A673 (cell line): ENCODE data around the gene ATG7. TPM values are rescaled to one million over a fixed set of nuclear protein-coding genes. Genes with fewer than 3 reads are reported as not detected.

Experiments used
- BruUV-seq: library from RNA; stranded (reverse); fragments of 400-500 nt; replicated peaks from 2 replicates; lab custom pipeline; 2021; lab: Mats Ljungman, UMichigan
- CTCF ChIA-PET: fragments of 300-600 bp; sonication (Branson Sonifier 250); formaldehyde crosslinking; loops from one replicate; lab custom pipeline; 2022; ENCODE audit warnings: antibody characterized with exemption; lab: Charles Lee
- POLR2A ChIA-PET: fragments of 300-600 bp; sonication (Branson Sonifier 250); formaldehyde crosslinking; loops from one replicate; lab custom pipeline; 2022; ENCODE audit warnings: antibody characterized with exemption; ENCODE audit not compliant: low non-redundant PET; lab: Charles Lee
- DNase-seq: peaks from one replicate; pipeline ENCODE4 v3.0.0-alpha.2; 2015; ENCODE audit warnings: low spot score
- H3K27ac ChIP-seq: fragments of 200-600 bp; sonication (generic); 2 replicates; pipeline ENCODE4 v1.5.1; 2016; ENCODE audit warnings: mixed run types, low read depth, mild to moderate bottlenecking, mixed read lengths, antibody characterized with exemption, low read length; ENCODE audit not compliant: poor library complexity, severe bottlenecking
- H3K27me3 ChIP-seq: fragments of 200-600 bp; sonication (generic); replicated peaks from 2 replicates; pipeline ENCODE4 v1.6.1; 2017; ENCODE audit warnings: mixed run types, low read depth, mild to moderate bottlenecking, mixed read lengths, antibody characterized with exemption, low read length; ENCODE audit not compliant: insufficient read depth, poor library complexity
- H3K36me3 ChIP-seq: fragments of 200-600 bp; sonication (generic); 2 replicates; pipeline ENCODE4 v1.6.1; 2016; ENCODE audit warnings: mixed run types, mild to moderate bottlenecking, mixed read lengths, antibody characterized with exemption, low read length; ENCODE audit not compliant: insufficient read depth, poor library complexity, severe bottlenecking
- H3K4me1 ChIP-seq: fragments of 200-600 bp; sonication (generic); 2 replicates; pipeline ENCODE4 v1.6.1; 2017; ENCODE audit warnings: mixed run types, mild to moderate bottlenecking, mixed read lengths, antibody characterized with exemption, low read length; ENCODE audit not compliant: insufficient read depth, poor library complexity, severe bottlenecking
- H3K4me3 ChIP-seq: fragments of 200-600 bp; sonication (generic); 2 replicates; pipeline ENCODE4 v1.5.1; 2016; ENCODE audit warnings: low read depth, mixed run types, mild to moderate bottlenecking, mixed read lengths, low read length; ENCODE audit not compliant: poor library complexity, severe bottlenecking
- H3K9me3 ChIP-seq: fragments of 200-600 bp; sonication (generic); 2 replicates; pipeline ENCODE4 v1.6.1; 2016; ENCODE audit warnings: mixed run types, low read depth, mild to moderate bottlenecking, mixed read lengths, antibody characterized with exemption, low read length; ENCODE audit not compliant: poor library complexity, severe bottlenecking
- EZH2 ChIP-seq: fragments of 200-600 bp; sonication (generic); IDR thresholded peaks from 2 replicates; pipeline ENCODE4 v1.6.1; 2017; ENCODE audit warnings: borderline replicate concordance, low read depth, mild to moderate bottlenecking, mixed read lengths, antibody characterized with exemption, low read length; ENCODE audit not compliant: poor library complexity, severe bottlenecking
- intact Hi-C: fragments of 100-400 bp; cut with micrococcal nuclease; formaldehyde crosslinking; loops from one replicate; pipeline ENCODE4 v1.10.0; 2022; ENCODE audit not compliant: unreplicated experiment
- total RNA-seq: library from RNA; stranded (reverse); gene quantifications from 2 replicates; pipeline ENCODE4 v1.2.3, GENCODE V29; 2021
- TF ChIP-seq, protein P1 (sequence below): fragments of 300-800, 200-600 bp; sonication (generic); conservative IDR thresholded peaks from 2 replicates; pipeline ENCODE4 v1.5.1; 2017; ENCODE audit warnings: low read depth, mild to moderate bottlenecking, antibody characterized with exemption, low read length, moderate library complexity, mixed read lengths

Gene ATG7
- total RNA-seq, 1 experiment from 2014 or later: 30.9 TPM

DNA sequence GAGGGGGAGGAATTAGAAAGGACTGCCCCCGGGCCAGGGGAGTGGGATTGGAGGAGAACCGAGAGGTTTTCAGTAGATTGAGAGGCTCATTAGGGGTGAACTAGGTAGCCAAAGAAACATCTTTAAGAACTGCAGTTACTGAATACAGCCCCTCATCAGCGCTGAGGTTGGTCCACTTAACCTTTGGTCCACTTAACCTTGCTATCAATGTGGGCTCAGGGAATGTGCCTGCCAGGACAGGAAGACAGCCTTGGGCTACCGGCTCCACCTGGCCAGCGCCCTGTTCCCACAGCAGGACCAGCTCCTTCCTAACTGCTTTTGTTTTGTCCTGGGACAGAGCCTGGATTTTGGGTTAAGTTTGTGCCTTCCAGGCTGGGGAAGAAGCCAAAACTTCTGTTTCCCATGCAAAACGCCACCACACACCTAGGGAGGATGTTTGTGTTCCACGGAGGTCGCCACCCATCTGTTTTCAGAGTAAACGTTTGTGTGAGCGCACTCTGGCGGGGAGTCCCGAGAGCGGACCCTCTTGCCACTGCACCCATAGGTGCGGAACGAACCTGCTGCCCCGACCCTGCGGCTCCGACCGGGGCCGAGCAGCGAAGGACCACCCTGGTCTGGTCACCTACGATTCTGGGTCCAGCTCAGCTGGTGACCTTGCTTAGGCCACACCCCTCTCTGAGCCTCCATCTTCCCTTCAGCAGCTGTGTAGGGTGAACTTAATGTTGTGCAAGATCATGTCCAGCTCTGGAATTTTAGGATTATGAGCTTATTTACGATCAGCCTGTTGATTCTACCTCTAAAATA is 264.1 kb downstream of the ATG7 start:
- intact Hi-C loops: no loop called here

DNA sequence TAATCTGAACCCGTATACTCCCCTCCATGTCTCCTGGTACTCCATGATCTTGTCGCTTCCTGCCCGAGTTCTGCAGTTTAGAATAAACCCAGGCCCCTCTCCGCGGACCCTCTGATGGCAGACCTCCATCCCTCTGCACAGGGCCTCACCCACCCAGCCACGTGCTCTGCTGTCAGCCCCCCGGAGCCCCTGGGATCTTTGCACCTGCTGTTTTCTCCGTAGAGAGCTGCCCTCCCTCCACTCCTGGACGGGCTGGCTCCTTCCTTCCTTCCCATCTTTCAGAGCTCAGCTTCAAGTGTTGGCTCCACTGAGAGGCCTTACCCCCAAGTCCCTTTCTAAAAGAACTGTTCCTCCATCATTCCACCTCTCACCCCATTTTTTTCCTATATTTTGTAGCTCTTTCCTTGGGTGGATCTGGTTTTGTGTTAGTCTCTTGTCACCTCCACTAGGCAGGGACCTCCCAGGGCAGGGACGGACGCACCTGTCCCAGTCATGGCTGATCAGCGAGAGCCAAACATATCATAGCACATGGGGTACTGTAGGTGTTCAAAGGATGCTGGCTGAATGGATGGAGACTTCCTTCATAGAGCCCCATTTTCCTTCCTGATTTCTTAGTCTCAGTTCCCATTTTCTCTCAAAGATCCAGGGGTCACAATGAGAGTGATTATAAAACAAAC is 264.9 kb downstream of the ATG7 start:
- DNase-seq: no peak
- intact Hi-C loops: no loop called here
- POLR2A ChIA-PET: no interaction called here

More for the DNA sequence above, 264.1 kb downstream of the ATG7 start:
- no peak overlapping the region for H3K27ac ChIP-seq
- BruUV-seq: no TSS peak
- TF ChIP-seq, protein P1, sequence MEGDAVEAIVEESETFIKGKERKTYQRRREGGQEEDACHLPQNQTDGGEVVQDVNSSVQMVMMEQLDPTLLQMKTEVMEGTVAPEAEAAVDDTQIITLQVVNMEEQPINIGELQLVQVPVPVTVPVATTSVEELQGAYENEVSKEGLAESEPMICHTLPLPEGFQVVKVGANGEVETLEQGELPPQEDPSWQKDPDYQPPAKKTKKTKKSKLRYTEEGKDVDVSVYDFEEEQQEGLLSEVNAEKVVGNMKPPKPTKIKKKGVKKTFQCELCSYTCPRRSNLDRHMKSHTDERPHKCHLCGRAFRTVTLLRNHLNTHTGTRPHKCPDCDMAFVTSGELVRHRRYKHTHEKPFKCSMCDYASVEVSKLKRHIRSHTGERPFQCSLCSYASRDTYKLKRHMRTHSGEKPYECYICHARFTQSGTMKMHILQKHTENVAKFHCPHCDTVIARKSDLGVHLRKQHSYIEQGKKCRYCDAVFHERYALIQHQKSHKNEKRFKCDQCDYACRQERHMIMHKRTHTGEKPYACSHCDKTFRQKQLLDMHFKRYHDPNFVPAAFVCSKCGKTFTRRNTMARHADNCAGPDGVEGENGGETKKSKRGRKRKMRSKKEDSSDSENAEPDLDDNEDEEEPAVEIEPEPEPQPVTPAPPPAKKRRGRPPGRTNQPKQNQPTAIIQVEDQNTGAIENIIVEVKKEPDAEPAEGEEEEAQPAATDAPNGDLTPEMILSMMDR: no peak
- TF ChIP-seq EZH2: no peak
- POLR2A ChIA-PET: no interaction called here
- no peak overlapping the region for H3K4me3 ChIP-seq
- no peaks in the 10 kb centered on the region for H3K36me3 ChIP-seq
- CTCF ChIA-PET: no interaction called here
- no peaks in the 10 kb centered on the region for H3K9me3 ChIP-seq
- H3K4me1 ChIP-seq: no peaks in the 10 kb centered on the region
- DNase-seq: no peak
- no peaks in the 10 kb centered on the region for H3K27me3 ChIP-seq

DNA sequence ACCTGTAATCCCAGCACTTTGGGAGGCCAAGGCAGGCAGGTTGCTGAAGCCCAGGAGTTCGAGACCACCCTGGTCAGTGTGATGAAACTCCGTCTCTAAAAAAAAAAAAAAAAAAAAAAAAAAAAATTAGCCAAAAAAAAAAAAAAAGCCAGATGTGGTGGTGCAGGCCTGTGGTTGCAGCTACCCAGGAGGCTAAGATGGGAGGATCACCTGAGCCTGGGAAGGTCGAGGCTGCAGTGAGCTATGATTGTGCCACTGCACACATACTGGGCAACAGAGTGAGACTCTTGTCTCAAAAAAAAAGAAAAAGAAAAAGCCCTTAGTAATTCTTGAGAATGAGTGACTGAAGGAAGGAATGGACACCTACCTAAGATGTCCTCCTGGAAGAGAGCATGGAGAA is 266.4 kb downstream of the ATG7 start:
- no peak overlapping the region for H3K27ac ChIP-seq
- no peaks in the 10 kb centered on the region for H3K9me3 ChIP-seq
- no TSS peak for BruUV-seq
- no peaks in the 10 kb centered on the region for H3K4me1 ChIP-seq
- CTCF ChIA-PET: no interaction called here
- intact Hi-C loops: no loop called here
- no peaks in the 10 kb centered on the region for H3K27me3 ChIP-seq
- TF ChIP-seq EZH2: no peak
- TF ChIP-seq, protein P1: no peak
- no peaks in the 10 kb centered on the region for H3K36me3 ChIP-seq
- no peak overlapping the region for H3K4me3 ChIP-seq
- DNase-seq: no peak
- POLR2A ChIA-PET: no interaction called here

More for the DNA sequence above, 264.9 kb downstream of the ATG7 start:
- H3K9me3 ChIP-seq: no peaks in the 10 kb centered on the region
- no peak overlapping the region for H3K27ac ChIP-seq
- no peaks in the 10 kb centered on the region for H3K4me1 ChIP-seq
- no TSS peak for BruUV-seq
- no peak overlapping the region for H3K4me3 ChIP-seq
- CTCF ChIA-PET: no interaction called here
- H3K27me3 ChIP-seq: no peaks in the 10 kb centered on the region
- no peaks in the 10 kb centered on the region for H3K36me3 ChIP-seq
- no peak for TF ChIP-seq EZH2
- TF ChIP-seq, protein P1: no peak
